NB4 (cell line): ENCODE measurements around the gene UNK.

Experiments
- DNase-seq: peaks from one replicate; pipeline ENCODE4 v3.0.0; 2010; ENCODE audit warnings: low read depth
- H3K4me3 ChIP-seq: one replicate; pipeline ENCODE4 v1.5.1; 2011; ENCODE audit warnings: mild to moderate bottlenecking, low read depth, low read length, moderate library complexity
- CTCF ChIP-seq: IDR thresholded peaks from one replicate; pipeline ENCODE4 v1.5.1; 2012; ENCODE audit warnings: low read depth, low read length
- MYC ChIP-seq: IDR thresholded peaks from 2 replicates; pipeline ENCODE4 v1.6.1; 2011; ENCODE audit warnings: low read depth, low read length
- POLR2A ChIP-seq: IDR thresholded peaks from 2 replicates; pipeline ENCODE4 v1.6.1; 2011; ENCODE audit warnings: mild to moderate bottlenecking; ENCODE audit not compliant: insufficient read length; ENCODE audit errors: extremely low read depth
- TF ChIP-seq, protein P1 (sequence below): IDR thresholded peaks from 2 replicates; pipeline ENCODE4 v1.6.1; 2011; ENCODE audit warnings: low read depth, low read length

The UNK gene

GRCh38 chr17:75769536-75769935 is 15.1 kb upstream of the UNK start:
- TF ChIP-seq POLR2A (no peak), CTCF (no peak), MYC (no peak)
- TF ChIP-seq, protein P1, sequence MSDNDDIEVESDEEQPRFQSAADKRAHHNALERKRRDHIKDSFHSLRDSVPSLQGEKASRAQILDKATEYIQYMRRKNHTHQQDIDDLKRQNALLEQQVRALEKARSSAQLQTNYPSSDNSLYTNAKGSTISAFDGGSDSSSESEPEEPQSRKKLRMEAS, result no peak
- H3K4me3 ChIP-seq, result no peak overlapping the region
- no peak for DNase-seq

DNA sequence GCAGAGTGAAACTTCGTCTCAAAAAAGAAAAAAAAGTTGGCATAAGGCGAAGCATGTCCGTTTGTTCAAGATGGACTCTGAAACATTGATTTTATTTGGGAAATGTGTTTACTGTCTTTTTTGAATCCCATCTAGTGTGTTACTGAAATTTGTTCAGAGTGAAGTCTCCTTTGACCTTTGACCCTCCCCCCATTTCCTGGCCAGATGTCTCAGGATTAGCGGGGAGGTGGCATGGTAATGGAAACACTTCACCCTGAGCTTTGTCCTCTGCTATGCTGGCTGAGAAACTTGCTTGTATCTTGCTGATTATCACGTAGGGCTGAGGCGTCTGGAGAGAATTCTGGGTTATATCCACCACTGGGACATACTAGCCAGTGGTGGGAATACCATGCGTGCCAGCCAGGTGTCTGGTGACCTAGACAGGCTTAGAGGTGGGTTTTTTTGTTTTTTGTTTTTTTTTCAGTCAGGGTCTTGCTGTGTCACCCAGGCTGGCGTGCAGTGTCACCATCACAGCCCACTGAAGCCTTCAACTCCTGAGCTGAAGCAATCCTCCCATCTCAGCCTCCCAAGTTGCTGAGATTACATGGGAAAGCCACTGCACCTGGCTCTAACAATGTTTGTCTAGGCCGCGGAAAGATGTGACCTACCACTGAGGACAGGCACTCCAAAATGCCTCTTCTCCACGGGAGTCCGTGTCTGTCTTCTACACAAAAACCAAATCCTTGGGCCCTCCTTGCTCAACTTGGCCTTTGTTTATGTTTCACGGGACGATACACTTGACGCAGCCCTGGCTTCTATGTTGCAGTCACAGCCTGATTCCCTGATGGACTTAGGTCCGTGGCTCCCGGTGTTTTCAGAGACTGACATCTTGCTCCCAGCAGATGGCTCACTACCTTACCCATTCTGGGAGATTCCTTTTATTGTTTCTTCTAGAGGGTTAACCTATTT is 13.0 kb upstream of the UNK start:
- H3K4me3 ChIP-seq, result no peak overlapping the region
- no peak for TF ChIP-seq CTCF
- TF ChIP-seq, protein P1, result no peak
- no peak for TF ChIP-seq POLR2A
- no peak for TF ChIP-seq MYC
- DNase-seq, result no peak

DNA sequence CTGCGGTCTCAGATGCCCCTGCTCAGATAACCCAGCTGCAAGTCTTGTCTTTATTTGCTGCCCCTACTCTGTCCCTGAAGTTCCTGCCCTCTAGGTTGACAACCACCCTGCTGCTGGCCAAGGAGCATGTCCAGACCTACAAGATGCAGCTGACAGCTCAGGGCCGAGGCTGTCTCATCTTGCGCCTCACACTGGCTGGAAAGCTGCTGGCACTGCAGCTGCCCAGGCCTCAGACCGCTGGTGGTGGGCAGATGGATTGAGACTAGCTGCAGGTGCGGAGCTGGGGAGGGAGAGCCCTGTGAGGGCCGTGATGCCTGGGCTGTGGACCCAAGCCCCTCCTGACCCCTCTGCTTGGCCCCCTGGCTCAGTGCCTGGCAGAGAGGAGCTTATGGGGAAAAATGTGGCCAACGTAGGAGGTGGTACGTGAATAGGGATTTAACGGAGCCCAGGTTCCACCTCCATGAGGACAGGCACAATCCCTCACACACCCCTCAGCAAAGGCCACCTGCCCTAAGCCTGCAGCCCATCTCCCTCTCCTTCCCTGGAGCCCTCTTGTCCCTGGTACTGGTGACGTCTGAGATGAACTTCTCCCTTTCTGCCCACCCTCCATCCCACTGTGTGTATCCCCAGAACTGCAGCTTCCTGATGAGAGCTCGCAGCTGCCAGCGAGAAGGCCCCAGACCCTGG is 11.3 kb upstream of the UNK start:
- DNase-seq, result no peak
- TF ChIP-seq MYC (no peak), CTCF (no peak), POLR2A (no peak)
- TF ChIP-seq, protein P1, result no peak

GRCh38 chr17:75773808-75774470 is 10.7 kb upstream of the UNK start:
- no peak for DNase-seq
- H3K4me3 ChIP-seq, result no peak overlapping the region
- TF ChIP-seq, protein P1, result no peak
- TF ChIP-seq POLR2A (no peak), CTCF (no peak), MYC (no peak)

More for the DNA sequence above, 11.3 kb upstream of the UNK start:
- no peak overlapping the region for H3K4me3 ChIP-seq

DNA sequence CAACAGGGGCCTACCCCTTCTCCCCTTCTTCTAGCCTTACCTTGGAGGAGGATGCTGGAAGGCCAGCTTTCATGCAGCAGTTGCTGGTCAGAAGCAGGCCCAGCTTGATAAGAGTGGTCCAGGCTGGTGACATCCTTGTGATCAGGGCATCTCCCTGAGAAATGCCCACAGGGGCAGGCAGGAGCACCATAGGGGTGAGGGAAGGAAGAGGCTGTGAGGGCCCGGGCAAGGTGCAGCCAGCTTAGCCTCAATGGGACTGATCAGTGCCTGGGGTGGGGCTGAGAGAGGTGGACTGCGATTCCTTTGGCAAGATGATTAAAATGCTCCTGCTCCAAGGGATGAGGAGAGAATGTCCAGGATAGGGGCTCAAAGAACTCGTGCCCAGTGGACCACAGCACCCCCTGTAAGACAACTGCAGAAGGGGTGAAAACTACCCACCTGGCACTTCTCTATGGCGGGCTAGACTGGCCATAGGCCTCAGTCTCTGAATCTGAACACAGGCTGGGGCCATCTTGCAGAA is 10.1 kb upstream of the UNK start:
- TF ChIP-seq POLR2A, result no peak
- TF ChIP-seq, protein P1, result no peak
- TF ChIP-seq CTCF, result no peak
- no peak for TF ChIP-seq MYC
- no peak overlapping the region for H3K4me3 ChIP-seq
- DNase-seq, result no peak
